Testis (tissue), 5 donors: ENCODE results near the gene NKX1-2. TPM values are rescaled to one million over a fixed set of nuclear protein-coding genes. Genes with fewer than 3 reads are reported as not detected.

ENCODE experiments used
- DNase-seq: peaks from one replicate; pipeline ENCODE4 v3.0.0-alpha.2; 2019
- H3K27ac ChIP-seq, 2 donors: fragments of 200-600 bp; sonication (generic); one replicate each; pipeline ENCODE4 v1.5.1; 2019
- H3K27me3 ChIP-seq: fragments of 200-600 bp; sonication (generic); one replicate; pipeline ENCODE4 v1.5.1; 2019
- H3K36me3 ChIP-seq: fragments of 200-600 bp; sonication (generic); one replicate; pipeline ENCODE4 v1.5.1; 2017; ENCODE audit warnings: low read depth; ENCODE audit errors: missing control alignments
- H3K4me1 ChIP-seq: fragments of 200-600 bp; sonication (generic); one replicate; pipeline ENCODE4 v1.5.1; 2019
- H3K4me3 ChIP-seq, 2 donors: fragments of 200-600 bp; sonication (generic); one replicate each; pipeline ENCODE4 v1.5.1; 2017 to 2019
- H3K9me3 ChIP-seq: fragments of 200-600 bp; sonication (generic); one replicate; pipeline ENCODE4 v1.5.1; 2017
- CTCF ChIP-seq, 3 experiments: fragments of 450-650 bp in 2 of 3; fragments of 200-600 bp in 1 of 3; sonication (generic) in 1 of 3; IDR thresholded peaks; one replicate each; pipeline ENCODE4 v1.5.1; 2016 to 2019; ENCODE audit warnings: antibody characterized with exemption in 3 of 3, mild to moderate bottlenecking in 2 of 3, moderate library complexity in 1 of 3
- POLR2A ChIP-seq: fragments of 450-650 bp; IDR thresholded peaks from one replicate; pipeline ENCODE4 v1.6.1; 2017; ENCODE audit warnings: antibody characterized with exemption, mild to moderate bottlenecking, moderate library complexity
- WGBS, 2 donors: methylation state at CpG; one replicate each; pipeline ENCODE4 v1.1.5; 2018; 5-methylcytosine and 5-hydroxymethylcytosine counted together
- intact Hi-C: fragments of 100-400 bp; cut with DNase I; formaldehyde crosslinking; loops from one replicate; pipeline ENCODE4 v1.15.1; 2023; ENCODE audit warnings: low total_unique reads
- long read RNA-seq, 2 donors: transcript quantifications; one replicate each; lab custom pipeline, GENCODE V29; 2026
- polyA plus RNA-seq: library from polyadenylated mRNA; stranded (reverse); fragments of 350-450 nt; fragmentation: Illumina TruSeq; extraction: RNeasy Lipid Tissue Mini Kit (QIAGEN cat#74804); gene quantifications from one replicate; pipeline ENCODE4 v1.2.3, GENCODE V29; 2014; ENCODE audit warnings: low read depth, low replicate concordance; ENCODE audit not compliant: insufficient read depth
- total RNA-seq, 2 donors: library from RNA; depleted of rRNA; stranded (reverse); fragments of >200 nt; gene quantifications; one replicate each; pipeline ENCODE4 v1.2.3, GENCODE V29; 2016

The NKX1-2 gene
- total RNA-seq (under 1 TPM; 0.06 to 0.08 TPM), polyA plus RNA-seq (not detected)
- long read RNA-seq, donor 1, partial matches to known transcripts: 0 of 1 reads
- long read RNA-seq, donor 1, other reads (novel, unspliced or antisense): 0 of 1 reads
- long read RNA-seq, donor 2: 0 reads

GRCh38 chr10:124450012-124450782 is at the start of gene NKX1-2:
TSS of gene NKX1-2 (minus strand) at chr10:124450035. CDS start at chr10:124449943, 92 bp downstream.
- H3K36me3 ChIP-seq: no peaks in the 10 kb centered on the region
- intact Hi-C loops: no loop called here
- peak; percentile 43 for DNase-seq
- H3K9me3 ChIP-seq: no peaks in the 10 kb centered on the region
- H3K4me1 ChIP-seq: peaks cover 15% of the 10 kb centered on the region
- peak within 1 kb of the TSS; percentile 1 to 31 for H3K4me3 ChIP-seq
- H3K27ac ChIP-seq: no peak within 1 kb of the TSS
- 4 to 13% methylated on average over 16 to 47 of the region's 57 CpGs for WGBS, 2 donors
- peaks cover 5% of the 10 kb centered on the region for H3K27me3 ChIP-seq
- no peak for TF ChIP-seq POLR2A
- no peak for TF ChIP-seq CTCF (IDR thresholded peaks at IDR 0.05)

GRCh38 chr10:124498056-124498455 is 48.2 kb upstream of the NKX1-2 start:
- intact Hi-C loops: no loop called here
- Histone ChIP-seq H3K4me1 (no peaks in the 10 kb centered on the region), H3K9me3 (no peaks in the 10 kb centered on the region), H3K4me3 (no peak overlapping the region), H3K27ac (no peak overlapping the region), H3K36me3 (no peaks in the 10 kb centered on the region), H3K27me3 (no peaks in the 10 kb centered on the region)
- WGBS, 2 donors: 91 to 93% methylated on average over 6 to 8 of the region's 8 CpGs
- DNase-seq: no peak
- no peak for TF ChIP-seq POLR2A
- TF ChIP-seq CTCF (IDR thresholded peaks at IDR 0.05): no peak

- WGBS, 2 donors: 70 to 78% methylated on average over 15 of the region's 15 CpGs
- H3K4me3 ChIP-seq: no peak overlapping the region
- no peaks in the 10 kb centered on the region for H3K27me3 ChIP-seq
- H3K36me3 ChIP-seq: no peaks in the 10 kb centered on the region
- no peaks in the 10 kb centered on the region for H3K9me3 ChIP-seq
- no peaks in the 10 kb centered on the region for H3K4me1 ChIP-seq
- no peak for DNase-seq
- TF ChIP-seq POLR2A (no peak), CTCF (IDR thresholded peaks at IDR 0.05) (no peak)
- intact Hi-C loops: no loop called here
- no peak overlapping the region for H3K27ac ChIP-seq
Observed at GRCh38 chr10:124497196-124497881, 47.5 kb upstream of the NKX1-2 start.

GRCh38 chr10:124496620-124497019 is 46.8 kb upstream of the NKX1-2 start:
- no peaks in the 10 kb centered on the region for H3K9me3 ChIP-seq
- 87 to 94% methylated on average over 23 to 24 of the region's 24 CpGs for WGBS, 2 donors
- no peak for TF ChIP-seq CTCF (IDR thresholded peaks at IDR 0.05)
- TF ChIP-seq POLR2A: no peak
- no peaks in the 10 kb centered on the region for H3K4me1 ChIP-seq
- intact Hi-C loops: no loop called here
- H3K27ac ChIP-seq: no peak overlapping the region
- H3K36me3 ChIP-seq: no peaks in the 10 kb centered on the region
- no peak overlapping the region for H3K4me3 ChIP-seq
- H3K27me3 ChIP-seq: no peaks in the 10 kb centered on the region
- no peak for DNase-seq
